Measurements from ENCODE around the gene IMMP2L. TPM values are rescaled to one million over a fixed set of nuclear protein-coding genes. Genes with fewer than 3 reads are reported as not detected.

Gene IMMP2L
- total and polyA plus RNA-seq, 4 donors = 24.3 to 32.9 (median 26.8) TPM

- Histone ChIP-seq H3K27me3 (ENCODE audit: control insufficient read depth in 1 of 2, insufficient read depth in 2 of 2, low read length in 1 of 2) (no peaks in the 10 kb centered on the region), H3K36me3 (ENCODE audit: control insufficient read depth in 1 of 2, insufficient read depth in 2 of 2, low read length in 1 of 2) (no peaks in the 10 kb centered on the region), H3K9me3 (ENCODE audit: control insufficient read depth, low read length) (no peaks in the 10 kb centered on the region), H3K27ac (ENCODE audit: low read depth in 1 of 2, low read length in 2 of 2) (no peak overlapping the region), H3K4me3 (ENCODE audit: low read length in 2 of 2) (no peak overlapping the region), H3K4me1 (ENCODE audit: control insufficient read depth in 1 of 2, insufficient read depth in 2 of 2, low read length in 2 of 2) (peaks cover 0 to 2% of the 10 kb centered on the region in 2 donors)
- DNase-seq = no peak
- intact Hi-C loops (cut with DNase I) = no loop called here
- no peak for ATAC-seq (ENCODE audit: low FRiP score)
- WGBS, 2 donors = 85 to 97% methylated on average over 1 of the region's 1 CpG
These were observed 537.3 kb downstream of the IMMP2L start for GRCh38 chr7:111025006-111025405.

DNA sequence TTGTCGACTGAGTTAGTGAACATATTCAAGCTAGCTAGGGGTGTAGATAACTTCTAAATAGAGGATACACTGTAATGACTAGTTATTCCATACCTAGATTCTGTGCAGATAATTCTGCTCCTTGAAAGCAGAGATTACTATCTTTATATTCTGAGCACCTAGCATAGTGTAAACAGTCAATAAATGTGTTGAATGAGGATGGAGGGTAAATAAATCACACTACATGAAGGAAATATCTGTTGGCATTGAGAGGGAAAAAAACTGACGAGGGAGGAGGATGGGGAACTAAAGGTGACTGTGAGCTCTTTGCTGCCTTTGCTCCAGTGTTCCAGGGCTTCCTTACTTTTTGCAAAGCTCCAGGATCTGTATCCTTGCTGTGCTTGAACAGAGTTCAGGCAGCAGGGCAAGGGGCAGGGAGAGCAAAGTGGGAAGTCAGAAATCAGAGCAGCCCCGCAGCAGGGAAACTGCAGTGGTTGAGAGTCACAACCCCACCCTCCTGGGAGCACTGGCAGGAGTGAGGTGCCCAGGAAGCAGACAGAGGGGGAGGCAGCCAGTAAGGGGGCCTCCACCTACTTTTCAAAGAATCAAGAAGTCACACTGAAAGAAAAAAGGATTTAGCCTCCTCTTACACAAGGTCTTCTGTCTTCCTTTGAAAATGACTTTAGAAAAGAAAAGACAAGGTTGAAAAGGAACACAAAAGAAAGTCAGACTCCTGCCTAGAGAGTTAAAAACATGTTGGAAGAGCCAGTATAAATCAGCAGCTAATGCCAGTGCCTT is 543.1 kb downstream of the IMMP2L start:
- H3K9me3 ChIP-seq (ENCODE audit: control insufficient read depth, low read length) = no peaks in the 10 kb centered on the region
- H3K27ac ChIP-seq (ENCODE audit: low read depth in 1 of 2, low read length in 2 of 2) = no peak overlapping the region
- intact Hi-C loops (cut with DNase I) = no loop called here
- no peaks in the 10 kb centered on the region for H3K4me1 ChIP-seq (ENCODE audit: control insufficient read depth in 1 of 2, insufficient read depth in 2 of 2, low read length in 2 of 2)
- 56 to 59% methylated on average over 3 of the region's 3 CpGs for WGBS, 2 donors
- no peaks in the 10 kb centered on the region for H3K36me3 ChIP-seq (ENCODE audit: control insufficient read depth in 1 of 2, insufficient read depth in 2 of 2, low read length in 1 of 2)
- no peak for ATAC-seq (ENCODE audit: low FRiP score)
- DNase-seq = no peak
- no peak overlapping the region for H3K4me3 ChIP-seq (ENCODE audit: low read length in 2 of 2)
- no peaks in the 10 kb centered on the region for H3K27me3 ChIP-seq (ENCODE audit: control insufficient read depth in 1 of 2, insufficient read depth in 2 of 2, low read length in 1 of 2)

DNA sequence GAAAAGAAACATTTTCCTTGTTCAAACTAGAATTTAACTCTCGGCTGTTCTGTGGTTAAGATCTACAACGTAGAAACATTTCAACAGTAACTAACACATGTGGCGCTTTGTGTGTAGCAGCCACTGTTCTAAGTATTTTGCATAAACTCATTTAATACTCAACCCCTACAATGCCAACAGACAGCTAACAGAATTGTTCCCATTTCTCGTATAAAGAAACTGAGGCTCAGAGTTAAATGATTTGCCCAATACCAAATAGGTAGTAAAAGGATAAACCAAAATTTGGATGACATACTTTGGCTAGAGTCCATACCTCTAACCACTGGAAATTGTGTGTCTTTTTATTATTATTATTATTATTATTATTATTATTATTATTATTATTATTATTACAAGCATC is 543.8 kb downstream of the IMMP2L start:
- no peaks in the 10 kb centered on the region for H3K27me3 ChIP-seq (ENCODE audit: control insufficient read depth in 1 of 2, insufficient read depth in 2 of 2, low read length in 1 of 2)
- H3K27ac ChIP-seq (ENCODE audit: low read depth in 1 of 2, low read length in 2 of 2) = no peak overlapping the region
- WGBS, 2 donors = 97 to 98% methylated on average over 4 of the region's 4 CpGs
- H3K36me3 ChIP-seq (ENCODE audit: control insufficient read depth in 1 of 2, insufficient read depth in 2 of 2, low read length in 1 of 2) = no peaks in the 10 kb centered on the region
- H3K4me3 ChIP-seq (ENCODE audit: low read length in 2 of 2) = no peak overlapping the region
- DNase-seq (no peak), ATAC-seq (ENCODE audit: low FRiP score) (no peak)
- intact Hi-C loops (cut with DNase I) = no loop called here
- H3K9me3 ChIP-seq (ENCODE audit: control insufficient read depth, low read length) = no peaks in the 10 kb centered on the region
- no peaks in the 10 kb centered on the region for H3K4me1 ChIP-seq (ENCODE audit: control insufficient read depth in 1 of 2, insufficient read depth in 2 of 2, low read length in 2 of 2)

DNA sequence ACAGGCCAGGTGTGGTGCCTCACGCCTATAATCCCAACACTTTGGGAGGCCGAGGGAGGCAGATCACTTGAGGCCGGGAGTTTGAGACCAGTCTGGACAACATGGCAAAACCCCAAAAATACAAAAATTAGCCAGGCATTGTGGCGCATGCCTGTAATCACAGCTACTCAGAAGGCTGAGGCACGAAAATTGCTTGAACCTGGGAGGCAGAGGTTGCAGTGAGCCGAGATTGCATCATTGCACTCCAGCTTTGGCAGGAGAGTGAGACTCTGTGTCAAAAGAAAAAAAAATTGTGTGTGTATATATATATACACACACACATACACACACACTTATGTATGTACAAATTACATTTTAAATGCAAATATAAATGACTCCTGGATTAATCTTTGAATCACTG is 548.2 kb downstream of the IMMP2L start:
- ATAC-seq (ENCODE audit: low FRiP score) (no peak), DNase-seq (no peak)
- WGBS, 2 donors = 90 to 91% methylated on average over 6 of the region's 6 CpGs
- no peak overlapping the region for H3K27ac ChIP-seq (ENCODE audit: low read depth in 1 of 2, low read length in 2 of 2)
- no peaks in the 10 kb centered on the region for H3K36me3 ChIP-seq (ENCODE audit: control insufficient read depth in 1 of 2, insufficient read depth in 2 of 2, low read length in 1 of 2)
- H3K4me3 ChIP-seq (ENCODE audit: low read length in 2 of 2) = no peak overlapping the region
- no peaks in the 10 kb centered on the region for H3K27me3 ChIP-seq (ENCODE audit: control insufficient read depth in 1 of 2, insufficient read depth in 2 of 2, low read length in 1 of 2)
- no peaks in the 10 kb centered on the region for H3K9me3 ChIP-seq (ENCODE audit: control insufficient read depth, low read length)
- intact Hi-C loops (cut with DNase I) = no loop called here
- H3K4me1 ChIP-seq (ENCODE audit: control insufficient read depth in 1 of 2, insufficient read depth in 2 of 2, low read length in 2 of 2) = no peaks in the 10 kb centered on the region

DNA sequence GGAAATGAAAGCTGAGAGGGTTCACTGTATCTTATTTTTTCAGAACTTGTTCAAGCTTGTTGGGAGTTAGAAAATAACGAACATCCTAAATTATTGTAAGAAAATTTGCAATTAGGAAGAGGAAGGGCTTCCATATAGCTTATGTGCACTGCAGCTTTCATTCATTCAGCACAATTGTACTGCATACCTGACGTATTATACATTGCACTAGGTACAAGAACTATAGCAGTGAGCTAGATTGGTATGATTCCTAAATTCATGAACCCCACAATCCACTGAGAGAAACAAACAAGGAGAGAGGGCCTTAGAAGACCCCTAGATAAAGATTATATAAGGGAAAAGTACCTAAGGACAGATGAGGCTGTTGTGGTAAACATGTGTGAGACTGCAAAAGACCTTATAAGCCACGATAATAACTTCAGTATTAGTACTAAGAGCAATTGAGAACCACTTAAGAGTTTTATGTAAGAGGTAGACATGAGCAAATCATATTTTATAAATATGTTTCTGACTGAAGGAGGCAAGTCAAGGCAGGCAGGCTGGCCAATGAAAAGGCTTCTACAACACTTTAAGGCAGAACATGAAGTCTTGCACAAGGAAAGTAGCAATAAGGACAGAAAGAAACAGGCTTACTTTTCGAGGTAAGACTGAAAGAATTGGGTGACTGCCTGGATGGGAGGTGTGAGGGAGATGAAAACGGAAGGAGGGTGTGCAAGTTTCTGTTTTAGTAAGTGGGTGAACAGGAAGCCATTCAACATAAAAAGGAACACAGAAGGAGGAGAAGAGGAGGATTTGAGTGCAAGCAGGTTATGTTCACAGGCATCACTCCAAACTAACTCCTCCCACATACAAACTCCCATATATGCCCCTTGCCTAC is 549.3 kb downstream of the IMMP2L start:
- 67 to 71% methylated on average over 5 of the region's 5 CpGs for WGBS, 2 donors
- Histone ChIP-seq H3K4me1 (ENCODE audit: control insufficient read depth in 1 of 2, insufficient read depth in 2 of 2, low read length in 2 of 2) (no peaks in the 10 kb centered on the region), H3K36me3 (ENCODE audit: control insufficient read depth in 1 of 2, insufficient read depth in 2 of 2, low read length in 1 of 2) (no peaks in the 10 kb centered on the region), H3K27me3 (ENCODE audit: control insufficient read depth in 1 of 2, insufficient read depth in 2 of 2, low read length in 1 of 2) (no peaks in the 10 kb centered on the region), H3K27ac (ENCODE audit: low read depth in 1 of 2, low read length in 2 of 2) (no peak overlapping the region), H3K9me3 (ENCODE audit: control insufficient read depth, low read length) (peaks cover 1% of the 10 kb centered on the region), H3K4me3 (ENCODE audit: low read length in 2 of 2) (no peak overlapping the region)
- ATAC-seq (ENCODE audit: low FRiP score) (no peak), DNase-seq (no peak)
- intact Hi-C loops (cut with DNase I) = no loop called here

- H3K4me3 ChIP-seq (ENCODE audit: low read length in 2 of 2) = no peak overlapping the region
- 92% methylated on average over 2 of the region's 2 CpGs for WGBS, 2 donors
- no peak overlapping the region for H3K27ac ChIP-seq (ENCODE audit: low read depth in 1 of 2, low read length in 2 of 2)
- intact Hi-C loops (cut with DNase I) = no loop called here
- ATAC-seq (ENCODE audit: low FRiP score) = no peak
- H3K36me3 ChIP-seq (ENCODE audit: control insufficient read depth in 1 of 2, insufficient read depth in 2 of 2, low read length in 1 of 2) = no peaks in the 10 kb centered on the region
- no peak for DNase-seq
- H3K4me1 ChIP-seq (ENCODE audit: control insufficient read depth in 1 of 2, insufficient read depth in 2 of 2, low read length in 2 of 2) = no peaks in the 10 kb centered on the region
- H3K9me3 ChIP-seq (ENCODE audit: control insufficient read depth, low read length) = peaks cover 2% of the 10 kb centered on the region
- no peaks in the 10 kb centered on the region for H3K27me3 ChIP-seq (ENCODE audit: control insufficient read depth in 1 of 2, insufficient read depth in 2 of 2, low read length in 1 of 2)
These were observed 550.1 kb downstream of the IMMP2L start for GRCh38 chr7:111012149-111012548.

- 93 to 95% methylated on average over 3 of the region's 3 CpGs for WGBS, 2 donors
- intact Hi-C loops (cut with DNase I) = no loop called here
- Histone ChIP-seq H3K27me3 (ENCODE audit: control insufficient read depth in 1 of 2, insufficient read depth in 2 of 2, low read length in 1 of 2) (no peaks in the 10 kb centered on the region), H3K4me3 (ENCODE audit: low read length in 2 of 2) (no peak overlapping the region), H3K27ac (ENCODE audit: low read depth in 1 of 2, low read length in 2 of 2) (no peak overlapping the region), H3K9me3 (ENCODE audit: control insufficient read depth, low read length) (peaks cover 2% of the 10 kb centered on the region), H3K4me1 (ENCODE audit: control insufficient read depth in 1 of 2, insufficient read depth in 2 of 2, low read length in 2 of 2) (no peaks in the 10 kb centered on the region), H3K36me3 (ENCODE audit: control insufficient read depth in 1 of 2, insufficient read depth in 2 of 2, low read length in 1 of 2) (no peaks in the 10 kb centered on the region)
- ATAC-seq (ENCODE audit: low FRiP score) = no peak
- no peak for DNase-seq
These were observed 550.8 kb downstream of the IMMP2L start for GRCh38 chr7:111011520-111011919.

DNA sequence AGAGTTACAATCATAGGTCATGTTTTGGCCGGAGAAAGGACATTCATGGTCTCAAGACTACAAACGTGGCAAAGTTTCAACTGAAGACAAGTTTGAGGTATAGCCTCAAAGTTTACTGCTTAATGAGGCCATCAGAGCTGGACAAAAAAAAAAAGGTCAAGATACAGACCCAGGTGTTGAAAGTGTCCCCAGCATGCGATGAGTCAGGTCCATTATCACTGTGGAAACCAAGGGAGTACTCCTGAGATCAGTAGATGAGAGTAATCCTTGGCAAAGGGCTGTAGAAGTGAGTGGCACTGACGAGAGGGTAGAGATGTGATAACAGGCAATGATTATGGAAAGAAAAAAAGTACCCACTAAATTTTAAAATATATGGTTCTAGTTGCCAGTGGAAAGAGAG is 551.5 kb downstream of the IMMP2L start:
- no peak for DNase-seq
- Histone ChIP-seq H3K9me3 (ENCODE audit: control insufficient read depth, low read length) (peaks cover 2% of the 10 kb centered on the region), H3K4me3 (ENCODE audit: low read length in 2 of 2) (no peak overlapping the region), H3K36me3 (ENCODE audit: control insufficient read depth in 1 of 2, insufficient read depth in 2 of 2, low read length in 1 of 2) (no peaks in the 10 kb centered on the region), H3K4me1 (ENCODE audit: control insufficient read depth in 1 of 2, insufficient read depth in 2 of 2, low read length in 2 of 2) (no peaks in the 10 kb centered on the region), H3K27me3 (ENCODE audit: control insufficient read depth in 1 of 2, insufficient read depth in 2 of 2, low read length in 1 of 2) (no peaks in the 10 kb centered on the region), H3K27ac (ENCODE audit: low read depth in 1 of 2, low read length in 2 of 2) (no peak overlapping the region)
- intact Hi-C loops (cut with DNase I) = no loop called here
- WGBS, 2 donors = 93 to 96% methylated on average over 4 of the region's 4 CpGs
- no peak for ATAC-seq (ENCODE audit: low FRiP score)
